Stimulated activated CD4-positive, alpha-beta T cell treated with anti-CD3 and anti-CD28 coated beads, Interleukin-4, amount 100 ng/mL, for 4 hours (primary cell): ENCODE data around the gene CAVIN1.
"Not testable (repeated sequence)": the region's sequence is repeated elsewhere in the genome, so short reads cannot be mapped to it uniquely, and the experiment has no call there.

Source experiments
- DNase-seq, 2 experiments: peaks; one replicate each; pipeline ENCODE4 v3.0.0-alpha.2; 2020

The CAVIN1 gene

GRCh38 chr17:42422958-42423712 is at the start of gene CAVIN1:
Gene CAVIN1 (minus strand): TSS chr17:42423256. CDS start chr17:42423097, 159 bp downstream.
- peak in 1 of 2 experiments; percentile 16 for DNase-seq

GRCh38 chr17:42467889-42468288 is 44.8 kb upstream of the CAVIN1 start:
- DNase-seq: no peak

- DNase-seq: no peak
Observed at GRCh38 chr17:42463976-42464400, 40.9 kb upstream of the CAVIN1 start.

- no peak for DNase-seq
Observed at GRCh38 chr17:42460371-42460770, 37.3 kb upstream of the CAVIN1 start.

- DNase-seq: no peak
Observed at GRCh38 chr17:42459801-42460281, 36.8 kb upstream of the CAVIN1 start.

- peak in 1 of 2 experiments; percentile 16 for DNase-seq
Observed at GRCh38 chr17:42459256-42459800, 36.3 kb upstream of the CAVIN1 start.

- DNase-seq: peak; percentile 87 to 91
Observed at GRCh38 chr17:42458497-42459255, 35.6 kb upstream of the CAVIN1 start, which contains the start of gene ATP6V0A1. Gene ATP6V0A1 (plus strand): TSS chr17:42458878. CDS start chr17:42460895, 2,017 bp downstream.

- DNase-seq: no peak
Observed at GRCh38 chr17:42457107-42457792, 34.2 kb upstream of the CAVIN1 start.

GRCh38 chr17:42456223-42457106 is 33.4 kb upstream of the CAVIN1 start:
- no peak for DNase-seq

- DNase-seq: not testable (repeated sequence)
Observed at GRCh38 chr17:42454987-42455386, 31.9 kb upstream of the CAVIN1 start.

- DNase-seq: no peak
Observed at GRCh38 chr17:42453439-42453838, 30.4 kb upstream of the CAVIN1 start.

- not testable (repeated sequence) for DNase-seq
Observed at GRCh38 chr17:42451270-42451669, 28.2 kb upstream of the CAVIN1 start.

- not testable (repeated sequence) for DNase-seq
Observed at GRCh38 chr17:42449838-42450237, 26.8 kb upstream of the CAVIN1 start.

- DNase-seq: not testable (repeated sequence)
Observed at GRCh38 chr17:42449176-42449575, 26.1 kb upstream of the CAVIN1 start.

- no peak for DNase-seq
Observed at GRCh38 chr17:42442196-42442565, 19.1 kb upstream of the CAVIN1 start.

GRCh38 chr17:42441371-42442195 is 18.5 kb upstream of the CAVIN1 start:
- no peak for DNase-seq

GRCh38 chr17:42438600-42439567 is 15.8 kb upstream of the CAVIN1 start:
- peak; percentile 32 for DNase-seq

GRCh38 chr17:42436391-42436790 is 13.3 kb upstream of the CAVIN1 start:
- DNase-seq: no peak

- no peak for DNase-seq
Observed at GRCh38 chr17:42431758-42432161, 8.7 kb upstream of the CAVIN1 start.
